Measurements from ENCODE around the gene PHF2.

- TF ChIP-seq CTCF (IDR thresholded peaks at IDR 0.05) (no peak), ZFX (IDR thresholded peaks at IDR 0.05; ENCODE audit: borderline replicate concordance) (no peak)
These were observed 86.7 kb downstream of the PHF2 start for GRCh38 chr9:93662952-93663572.
